ENCODE measurements around the gene SPINT2. TPM values are rescaled to one million over a fixed set of nuclear protein-coding genes. Genes with fewer than 3 reads are reported as not detected.

The SPINT2 gene
- total and polyA plus RNA-seq, 2 of the 13 experiments (the other 11 are each of a cell fraction or from before 2014, with no cell fraction given), result 0.31 to 0.77 TPM

DNA sequence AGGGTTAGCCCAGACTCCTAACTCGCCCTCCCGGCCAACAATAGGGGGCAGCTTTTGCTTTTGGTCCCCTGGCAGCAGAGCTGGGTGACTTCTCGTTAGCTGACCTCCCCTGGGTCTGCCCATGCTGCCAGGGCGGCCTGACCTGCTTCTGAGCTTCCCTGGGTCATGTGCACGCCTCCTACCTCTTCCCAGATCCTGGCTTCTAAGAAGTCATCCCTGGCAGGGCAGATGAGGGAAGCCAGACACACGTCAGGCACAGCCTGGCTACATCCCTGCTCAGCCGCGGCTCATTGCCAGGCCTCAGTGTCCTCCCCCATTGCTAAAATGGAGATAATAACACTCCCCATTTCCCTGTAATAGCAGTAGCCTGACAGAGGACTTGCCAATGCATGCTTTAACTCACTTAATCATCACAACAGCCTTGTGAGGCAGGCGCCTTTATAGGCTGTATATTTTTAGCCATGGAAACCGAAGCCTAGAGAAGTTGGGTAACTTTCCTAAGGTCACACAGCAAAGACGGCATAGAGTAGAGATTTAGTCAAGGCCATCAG, 57.3 kb downstream of the SPINT2 start:
- 20% methylated on average over 5 of the region's 11 CpGs for WGBS (ENCODE audit: low lambda C conversion rate)

More for the DNA sequence above, 57.3 kb downstream of the SPINT2 start:
- H3K9ac ChIP-seq (ENCODE audit: insufficient read depth, low read depth, low read length), result no peak overlapping the region
- H3K36me3 ChIP-seq (replicated peaks in 1 of 2; ENCODE audit: control insufficient read depth in 1 of 2, insufficient read depth in 2 of 2, low read length in 2 of 2), result no peaks in the 10 kb centered on the region
- no peak for TF ChIP-seq NR1H2 (CRISPR knock-in tag; IDR thresholded peaks at IDR 0.05; ENCODE audit: borderline replicate concordance, low read depth)
- TF ChIP-seq, protein P1, sequence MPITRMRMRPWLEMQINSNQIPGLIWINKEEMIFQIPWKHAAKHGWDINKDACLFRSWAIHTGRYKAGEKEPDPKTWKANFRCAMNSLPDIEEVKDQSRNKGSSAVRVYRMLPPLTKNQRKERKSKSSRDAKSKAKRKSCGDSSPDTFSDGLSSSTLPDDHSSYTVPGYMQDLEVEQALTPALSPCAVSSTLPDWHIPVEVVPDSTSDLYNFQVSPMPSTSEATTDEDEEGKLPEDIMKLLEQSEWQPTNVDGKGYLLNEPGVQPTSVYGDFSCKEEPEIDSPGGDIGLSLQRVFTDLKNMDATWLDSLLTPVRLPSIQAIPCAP (CRISPR knock-in tag; IDR thresholded peaks at IDR 0.05; ENCODE audit: low read depth), result no peak
- no peak for TF ChIP-seq HMG20B (CRISPR knock-in tag; conservative IDR thresholded peaks at IDR 0.05)
- TF ChIP-seq, protein P2, sequence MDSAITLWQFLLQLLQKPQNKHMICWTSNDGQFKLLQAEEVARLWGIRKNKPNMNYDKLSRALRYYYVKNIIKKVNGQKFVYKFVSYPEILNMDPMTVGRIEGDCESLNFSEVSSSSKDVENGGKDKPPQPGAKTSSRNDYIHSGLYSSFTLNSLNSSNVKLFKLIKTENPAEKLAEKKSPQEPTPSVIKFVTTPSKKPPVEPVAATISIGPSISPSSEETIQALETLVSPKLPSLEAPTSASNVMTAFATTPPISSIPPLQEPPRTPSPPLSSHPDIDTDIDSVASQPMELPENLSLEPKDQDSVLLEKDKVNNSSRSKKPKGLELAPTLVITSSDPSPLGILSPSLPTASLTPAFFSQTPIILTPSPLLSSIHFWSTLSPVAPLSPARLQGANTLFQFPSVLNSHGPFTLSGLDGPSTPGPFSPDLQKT (CRISPR knock-in tag; IDR thresholded peaks at IDR 0.05; ENCODE audit: borderline replicate concordance), result no peak
- no peak for TF ChIP-seq FOXA1 (IDR thresholded peaks at IDR 0.05)
- TF ChIP-seq FOXA1 (CRISPR knock-in tag; IDR thresholded peaks at IDR 0.05), result no peak
- no peak for TF ChIP-seq MLLT10 (CRISPR knock-in tag; IDR thresholded peaks at IDR 0.05)
- TF ChIP-seq CBFB (CRISPR knock-in tag; IDR thresholded peaks at IDR 0.05), result no peak
- no peak for TF ChIP-seq ELF1 (CRISPR knock-in tag; IDR thresholded peaks at IDR 0.05)
- TF ChIP-seq SAP130 (CRISPR knock-in tag; IDR thresholded peaks at IDR 0.05; ENCODE audit: low read depth), result no peak
- TF ChIP-seq ZNF547 (CRISPR knock-in tag; IDR thresholded peaks at IDR 0.05), result no peak
- no peak for TF ChIP-seq NBN (conservative IDR thresholded peaks at IDR 0.05)
- TF ChIP-seq ATRX (CRISPR knock-in tag; IDR thresholded peaks at IDR 0.05; ENCODE audit: borderline replicate concordance), result no peak
- no peak for TF ChIP-seq ONECUT2 (CRISPR knock-in tag; IDR thresholded peaks at IDR 0.05)
- TF ChIP-seq, protein P3, sequence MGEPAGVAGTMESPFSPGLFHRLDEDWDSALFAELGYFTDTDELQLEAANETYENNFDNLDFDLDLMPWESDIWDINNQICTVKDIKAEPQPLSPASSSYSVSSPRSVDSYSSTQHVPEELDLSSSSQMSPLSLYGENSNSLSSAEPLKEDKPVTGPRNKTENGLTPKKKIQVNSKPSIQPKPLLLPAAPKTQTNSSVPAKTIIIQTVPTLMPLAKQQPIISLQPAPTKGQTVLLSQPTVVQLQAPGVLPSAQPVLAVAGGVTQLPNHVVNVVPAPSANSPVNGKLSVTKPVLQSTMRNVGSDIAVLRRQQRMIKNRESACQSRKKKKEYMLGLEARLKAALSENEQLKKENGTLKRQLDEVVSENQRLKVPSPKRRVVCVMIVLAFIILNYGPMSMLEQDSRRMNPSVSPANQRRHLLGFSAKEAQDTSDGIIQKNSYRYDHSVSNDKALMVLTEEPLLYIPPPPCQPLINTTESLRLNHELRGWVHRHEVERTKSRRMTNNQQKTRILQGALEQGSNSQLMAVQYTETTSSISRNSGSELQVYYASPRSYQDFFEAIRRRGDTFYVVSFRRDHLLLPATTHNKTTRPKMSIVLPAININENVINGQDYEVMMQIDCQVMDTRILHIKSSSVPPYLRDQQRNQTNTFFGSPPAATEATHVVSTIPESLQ (CRISPR knock-in tag; conservative IDR thresholded peaks at IDR 0.05), result no peak
- no peak for TF ChIP-seq AHR (CRISPR knock-in tag; IDR thresholded peaks at IDR 0.05)
- no peak for TF ChIP-seq NFE2L1 (CRISPR knock-in tag; IDR thresholded peaks at IDR 0.05; ENCODE audit: borderline replicate concordance)
- TF ChIP-seq, protein P4, sequence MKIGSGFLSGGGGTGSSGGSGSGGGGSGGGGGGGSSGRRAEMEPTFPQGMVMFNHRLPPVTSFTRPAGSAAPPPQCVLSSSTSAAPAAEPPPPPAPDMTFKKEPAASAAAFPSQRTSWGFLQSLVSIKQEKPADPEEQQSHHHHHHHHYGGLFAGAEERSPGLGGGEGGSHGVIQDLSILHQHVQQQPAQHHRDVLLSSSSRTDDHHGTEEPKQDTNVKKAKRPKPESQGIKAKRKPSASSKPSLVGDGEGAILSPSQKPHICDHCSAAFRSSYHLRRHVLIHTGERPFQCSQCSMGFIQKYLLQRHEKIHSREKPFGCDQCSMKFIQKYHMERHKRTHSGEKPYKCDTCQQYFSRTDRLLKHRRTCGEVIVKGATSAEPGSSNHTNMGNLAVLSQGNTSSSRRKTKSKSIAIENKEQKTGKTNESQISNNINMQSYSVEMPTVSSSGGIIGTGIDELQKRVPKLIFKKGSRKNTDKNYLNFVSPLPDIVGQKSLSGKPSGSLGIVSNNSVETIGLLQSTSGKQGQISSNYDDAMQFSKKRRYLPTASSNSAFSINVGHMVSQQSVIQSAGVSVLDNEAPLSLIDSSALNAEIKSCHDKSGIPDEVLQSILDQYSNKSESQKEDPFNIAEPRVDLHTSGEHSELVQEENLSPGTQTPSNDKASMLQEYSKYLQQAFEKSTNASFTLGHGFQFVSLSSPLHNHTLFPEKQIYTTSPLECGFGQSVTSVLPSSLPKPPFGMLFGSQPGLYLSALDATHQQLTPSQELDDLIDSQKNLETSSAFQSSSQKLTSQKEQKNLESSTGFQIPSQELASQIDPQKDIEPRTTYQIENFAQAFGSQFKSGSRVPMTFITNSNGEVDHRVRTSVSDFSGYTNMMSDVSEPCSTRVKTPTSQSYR (CRISPR knock-in tag; IDR thresholded peaks at IDR 0.05; ENCODE audit: borderline replicate concordance), result no peak
- in situ Hi-C loops (cut with HindIII; ENCODE audit: extremely low pct_ligation_motif_present, low pct_unique_long_range_greater_than_20kb) (no loop called here), intact Hi-C loops (cut with micrococcal nuclease; ENCODE audit: unreplicated experiment) (loop anchor here (5.0 kb wide), 1 partner anchor 69 kb away; no protein-coding TSS in a partner anchor)
- H3K27ac ChIP-seq (ENCODE audit: extremely low read length, insufficient read depth, low read length), result no peak overlapping the region
- ATAC-seq, result no peak
- no peaks in the 10 kb centered on the region for H4K20me1 ChIP-seq (ENCODE audit: insufficient read depth, low read length)
- H3K27me3 ChIP-seq (ENCODE audit: control insufficient read depth in 1 of 2, insufficient read depth in 2 of 2, low read length in 2 of 2), result peaks cover 8 to 52% of the 10 kb centered on the region in 2 experiments; a peak in 4 of 5 replicates
- no peak for DNase-seq (ENCODE audit: low spot score)
- H3K79me2 ChIP-seq (ENCODE audit: insufficient read depth, low read length), result no peaks in the 10 kb centered on the region
- no TSS peak for BruUV-seq (replicated peaks)
- no peak overlapping the region for H3K4me2 ChIP-seq (ENCODE audit: low read depth, low read length)
- no peaks in the 10 kb centered on the region for H3K9me3 ChIP-seq (ENCODE audit: low read length)
- ChIA-PET POLR2A (no interaction called here), CTCF (ENCODE audit: low intra/inter-chr PET ratio, low total read pairs) (no interaction called here)
- no peak overlapping the region for H2AFZ ChIP-seq (ENCODE audit: low read length)
- H3K4me1 ChIP-seq (ENCODE audit: insufficient read depth, low read length), result peaks cover 8% of the 10 kb centered on the region
- no peak for FAIRE-seq
- H3K4me3 ChIP-seq (replicated peaks in 1 of 3; ENCODE audit: insufficient read depth in 1 of 3, low read depth in 2 of 3, low read length in 3 of 3), result no peak overlapping the region
